Type B pancreatic cell (in vitro differentiated cells): ENCODE measurements around the gene IGF1R. TPM values are rescaled to one million over a fixed set of nuclear protein-coding genes. Genes with fewer than 3 reads are reported as not detected.

ENCODE experiments used
- DNase-seq: peaks from one replicate; pipeline ENCODE4 v3.0.0; 2021; ENCODE audit warnings: mixed read lengths; ENCODE audit not compliant: unreplicated experiment; ENCODE audit errors: extremely low spot score
- H3K27ac Mint-ChIP-seq: 2 replicates; pipeline ENCODE4 v1.8.0; 2021; ENCODE audit warnings: mild to moderate bottlenecking, mixed read lengths
- H3K27me3 Mint-ChIP-seq: 2 replicates; pipeline ENCODE4 v1.8.0; 2021; ENCODE audit warnings: mixed read lengths
- H3K36me3 Mint-ChIP-seq: 2 replicates; pipeline ENCODE4 v1.8.0; 2021; ENCODE audit warnings: mixed read lengths
- H3K4me1 Mint-ChIP-seq: one replicate; pipeline ENCODE4 v1.8.0; 2021; ENCODE audit warnings: mixed read lengths; ENCODE audit not compliant: unreplicated experiment
- H3K4me3 Mint-ChIP-seq: 2 replicates; pipeline ENCODE4 v1.8.0; 2021; ENCODE audit warnings: mild to moderate bottlenecking, mixed read lengths
- H3K9me3 Mint-ChIP-seq: 2 replicates; pipeline ENCODE4 v1.8.0; 2021; ENCODE audit warnings: mixed read lengths
- CTCF ChIP-seq: fragments of 200-600 bp; sonication (generic); conservative IDR thresholded peaks from 2 replicates; pipeline ENCODE4 v1.5.0; 2021; ENCODE audit warnings: antibody characterized with exemption, mild to moderate bottlenecking
- total RNA-seq: library from RNA; stranded (reverse); gene quantifications from 2 replicates; pipeline ENCODE4 v1.2.1, GENCODE V29; 2021; ENCODE audit warnings: low replicate concordance

Gene IGF1R
- total RNA-seq, 1 donor from 2014 or later, result 87.1 TPM

- Mint-ChIP-seq H3K27ac (no peak overlapping the region), H3K27me3 (no peaks in the 10 kb centered on the region), H3K9me3 (no peaks in the 10 kb centered on the region), H3K4me3 (no peak overlapping the region), H3K4me1 (peaks cover 32% of the 10 kb centered on the region), H3K36me3 (peaks cover 11% of the 10 kb centered on the region)
- DNase-seq, result no peak
- no peak for TF ChIP-seq CTCF
Observed at GRCh38 chr15:98888820-98889479, 240.6 kb downstream of the IGF1R start.

- Mint-ChIP-seq H3K4me1 (peaks cover 26% of the 10 kb centered on the region), H3K27me3 (no peaks in the 10 kb centered on the region), H3K27ac (no peak overlapping the region), H3K4me3 (no peak overlapping the region), H3K9me3 (no peaks in the 10 kb centered on the region), H3K36me3 (peaks cover 14% of the 10 kb centered on the region)
- TF ChIP-seq CTCF, result no peak
- no peak for DNase-seq
Observed at GRCh38 chr15:98889930-98890695, 241.8 kb downstream of the IGF1R start.

GRCh38 chr15:98891301-98891700 lies 243.0 kb downstream of the IGF1R start:
- DNase-seq, result no peak
- peaks cover 15% of the 10 kb centered on the region for H3K36me3 Mint-ChIP-seq
- H3K27ac Mint-ChIP-seq, result no peak overlapping the region
- no peaks in the 10 kb centered on the region for H3K9me3 Mint-ChIP-seq
- H3K4me1 Mint-ChIP-seq, result peaks cover 27% of the 10 kb centered on the region
- no peaks in the 10 kb centered on the region for H3K27me3 Mint-ChIP-seq
- no peak for TF ChIP-seq CTCF
- no peak overlapping the region for H3K4me3 Mint-ChIP-seq

- H3K4me3 Mint-ChIP-seq, result no peak overlapping the region
- no peak for DNase-seq
Observed at GRCh38 chr15:98893401-98893800, 245.1 kb downstream of the IGF1R start.

GRCh38 chr15:98894312-98894711 lies 246.0 kb downstream of the IGF1R start:
- no peaks in the 10 kb centered on the region for H3K9me3 Mint-ChIP-seq
- no peak for TF ChIP-seq CTCF
- no peak overlapping the region for H3K27ac Mint-ChIP-seq
- H3K4me3 Mint-ChIP-seq, result no peak overlapping the region
- peaks cover 23% of the 10 kb centered on the region for H3K4me1 Mint-ChIP-seq
- H3K27me3 Mint-ChIP-seq, result no peaks in the 10 kb centered on the region
- DNase-seq, result no peak
- peaks cover 31% of the 10 kb centered on the region for H3K36me3 Mint-ChIP-seq

More at GRCh38 chr15:98893401-98893800, 245.1 kb downstream of the IGF1R start:
- no peaks in the 10 kb centered on the region for H3K27me3 Mint-ChIP-seq
- no peak for TF ChIP-seq CTCF
- peaks cover 31% of the 10 kb centered on the region for H3K36me3 Mint-ChIP-seq
- H3K4me1 Mint-ChIP-seq, result peaks cover 31% of the 10 kb centered on the region
- no peaks in the 10 kb centered on the region for H3K9me3 Mint-ChIP-seq
- H3K27ac Mint-ChIP-seq, result peak overlapping the region; percentile 82
